Measurements from ENCODE around the gene CNKSR3.

Gene CNKSR3

DNA sequence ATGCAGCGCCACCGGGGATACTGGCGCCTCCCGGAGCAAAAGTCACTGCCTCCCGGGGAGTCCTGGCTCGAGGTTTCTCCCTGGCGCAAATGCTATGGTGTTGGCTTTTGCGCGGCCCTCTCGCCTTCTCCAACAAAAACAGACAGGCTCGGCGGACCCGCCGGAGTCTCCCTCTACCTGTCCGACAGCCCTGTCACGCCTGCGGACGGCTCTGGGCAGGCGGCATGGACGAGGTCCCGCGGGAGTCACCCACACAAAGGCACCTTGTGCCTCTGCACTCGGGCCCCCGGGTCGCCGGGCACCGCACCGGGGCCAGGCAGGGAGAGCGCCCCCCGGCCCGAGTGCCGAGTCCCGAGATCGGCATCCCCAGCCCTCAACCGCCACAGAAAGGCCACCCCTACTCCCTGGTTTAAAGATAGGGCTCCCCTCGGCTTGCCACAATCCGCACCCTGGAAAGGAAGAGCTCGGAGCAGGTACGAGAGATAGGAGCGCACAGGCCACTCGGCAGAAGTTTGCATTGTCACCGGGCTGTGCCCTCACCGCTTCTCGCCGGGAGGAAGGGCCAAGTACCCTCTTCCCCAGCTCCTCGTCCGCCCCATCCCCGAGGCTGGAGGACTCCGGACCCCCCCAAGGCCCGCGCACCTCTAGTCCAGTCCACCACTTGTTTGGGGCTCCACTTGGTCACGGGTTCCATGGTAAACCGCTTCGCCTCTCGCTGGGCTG, 903 bp downstream of the CNKSR3 start:
- H3K27ac ChIP-seq: no peak overlapping the region
- H3K4me3 ChIP-seq: peak overlapping the region; percentile 93
- no peaks in the 10 kb centered on the region for H3K9me3 ChIP-seq (ENCODE audit: low read depth, low read length)
- H3K9ac ChIP-seq (ENCODE audit: insufficient read length): peak overlapping the region; percentile 75
- H3K36me3 ChIP-seq (ENCODE audit: insufficient read depth, low read length): no peaks in the 10 kb centered on the region
- no peak for TF ChIP-seq POLR2AphosphoS5 (IDR thresholded peaks at IDR 0.05; ENCODE audit: borderline replicate concordance, low read depth, low read length)
- TF ChIP-seq EZH2 (IDR thresholded peaks at IDR 0.05): no peak
- TF ChIP-seq FOXP2 (optimal IDR thresholded peaks at IDR 0.05; ENCODE audit: control extremely low read depth, extremely low read length, insufficient read depth): no peak
- no peak for DNase-seq (ENCODE audit: low read depth, low spot score)

DNA sequence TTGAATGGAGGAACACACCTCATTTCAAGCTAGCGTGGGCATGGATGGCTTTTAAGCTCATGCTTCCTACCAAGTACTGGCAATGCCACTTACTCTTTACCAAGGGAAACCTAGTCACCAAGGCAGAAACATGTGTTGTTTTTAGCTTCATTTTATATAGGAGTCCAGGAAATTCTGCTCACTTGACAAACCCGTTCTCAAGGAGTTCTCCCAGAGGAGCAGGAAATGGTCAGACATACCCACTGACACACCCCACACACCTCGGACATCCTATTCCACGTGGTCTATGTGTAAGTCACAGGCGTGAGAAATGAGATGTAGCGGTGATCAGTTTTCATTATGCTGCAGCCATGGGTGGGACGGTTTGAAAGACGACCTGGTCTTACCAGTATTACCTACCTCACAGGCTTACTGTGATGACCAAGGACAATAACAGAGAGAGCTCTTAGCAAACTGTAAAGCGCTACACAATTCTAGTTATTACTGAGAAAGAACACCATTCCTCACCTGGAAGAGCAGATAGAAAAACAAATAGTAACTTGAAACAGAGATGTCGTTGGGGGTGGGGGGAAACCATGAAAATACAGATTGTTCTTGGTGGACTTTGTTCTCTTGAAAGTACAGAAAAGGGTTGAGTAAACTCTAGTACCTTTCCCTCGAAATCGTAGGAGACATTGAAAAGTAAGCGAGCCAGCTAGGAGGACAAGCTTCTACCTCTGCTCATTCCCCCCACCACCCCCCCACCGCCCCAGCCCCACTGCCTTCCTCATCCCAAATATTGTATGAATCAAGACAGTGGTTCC, 1.7 kb downstream of the CNKSR3 start:
- Histone ChIP-seq H3K4me3 (peak overlapping the region; percentile 93), H3K27ac (no peak overlapping the region), H3K36me3 (ENCODE audit: insufficient read depth, low read length) (no peaks in the 10 kb centered on the region), H3K9me3 (ENCODE audit: low read depth, low read length) (no peaks in the 10 kb centered on the region), H3K9ac (ENCODE audit: insufficient read length) (no peak overlapping the region)
- no peak for TF ChIP-seq FOXP2 (optimal IDR thresholded peaks at IDR 0.05; ENCODE audit: control extremely low read depth, extremely low read length, insufficient read depth)
- no peak for TF ChIP-seq POLR2AphosphoS5 (IDR thresholded peaks at IDR 0.05; ENCODE audit: borderline replicate concordance, low read depth, low read length)
- no peak for TF ChIP-seq EZH2 (IDR thresholded peaks at IDR 0.05)
- no peak for DNase-seq (ENCODE audit: low read depth, low spot score)

DNA sequence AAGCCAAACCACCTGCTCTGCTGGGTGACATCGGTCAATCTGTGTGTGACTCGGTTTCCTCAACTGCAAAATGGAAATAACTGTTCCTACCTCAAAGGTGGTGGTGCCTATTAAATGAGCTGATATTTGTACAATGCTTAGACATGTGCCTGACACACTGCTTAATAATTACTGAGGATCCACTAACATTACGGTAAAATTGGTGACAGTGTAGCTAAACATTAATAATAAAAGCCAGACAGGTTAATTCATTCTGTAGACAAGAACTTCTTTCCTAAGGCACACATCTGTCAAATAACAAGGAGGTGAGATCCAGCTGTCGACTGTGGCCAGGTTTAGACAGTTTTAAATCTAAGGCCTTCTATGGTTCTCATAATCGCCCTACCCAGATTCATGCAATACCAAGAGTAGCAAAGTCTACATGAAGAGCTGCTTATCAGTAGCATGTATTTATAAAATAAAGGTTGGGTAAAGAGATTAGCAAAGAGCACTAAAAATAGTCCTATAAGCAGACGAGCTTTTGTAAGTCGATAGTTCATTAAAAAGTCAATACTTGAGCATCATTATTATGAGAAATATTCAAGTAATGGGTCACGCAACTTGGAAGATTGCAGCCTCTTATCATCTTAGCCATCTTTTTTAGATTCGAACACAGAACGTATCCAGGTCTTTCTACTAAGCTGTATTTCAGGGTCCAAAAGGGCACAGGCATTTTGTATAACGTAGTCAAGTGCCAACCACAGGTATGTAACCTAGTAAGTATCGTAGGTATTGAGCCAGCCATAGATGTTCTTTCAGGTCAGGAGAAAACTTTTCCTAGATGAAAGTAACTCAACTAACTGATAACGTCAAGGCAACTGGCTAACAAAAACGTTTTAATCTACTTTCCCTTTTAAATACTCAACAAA, 3.2 kb downstream of the CNKSR3 start:
- TF ChIP-seq POLR2AphosphoS5 (IDR thresholded peaks at IDR 0.05; ENCODE audit: borderline replicate concordance, low read depth, low read length): no peak
- TF ChIP-seq FOXP2 (optimal IDR thresholded peaks at IDR 0.05; ENCODE audit: control extremely low read depth, extremely low read length, insufficient read depth): no peak
- no peak for TF ChIP-seq EZH2 (IDR thresholded peaks at IDR 0.05)

DNA sequence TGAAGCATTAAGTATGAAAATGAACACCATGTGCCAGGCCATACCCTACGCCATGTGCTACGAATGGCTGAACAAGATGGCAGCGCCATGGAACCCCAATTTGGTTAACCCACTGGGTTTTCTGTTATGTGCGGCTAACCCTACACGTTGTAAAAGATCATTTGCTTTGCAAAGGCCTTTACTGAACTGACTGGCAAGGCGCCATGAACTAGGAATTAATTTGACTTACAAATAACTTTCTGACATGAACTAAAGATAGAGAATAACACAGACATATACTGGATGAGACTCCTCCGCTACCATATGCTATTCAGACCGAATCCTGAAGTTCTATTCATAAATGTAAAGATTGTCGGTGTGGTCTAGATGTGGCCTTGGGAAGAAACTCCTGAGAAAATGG, 3.9 kb downstream of the CNKSR3 start:
- Histone ChIP-seq H3K27ac (no peak overlapping the region), H3K9me3 (ENCODE audit: low read depth, low read length) (no peaks in the 10 kb centered on the region), H3K36me3 (ENCODE audit: insufficient read depth, low read length) (no peaks in the 10 kb centered on the region), H3K4me3 (no peak overlapping the region), H3K9ac (ENCODE audit: insufficient read length) (no peak overlapping the region)
- DNase-seq (ENCODE audit: low read depth, low spot score): no peak
- TF ChIP-seq POLR2AphosphoS5 (IDR thresholded peaks at IDR 0.05; ENCODE audit: borderline replicate concordance, low read depth, low read length) (no peak), EZH2 (IDR thresholded peaks at IDR 0.05) (no peak), FOXP2 (optimal IDR thresholded peaks at IDR 0.05; ENCODE audit: control extremely low read depth, extremely low read length, insufficient read depth) (no peak)

More for the DNA sequence above, 3.2 kb downstream of the CNKSR3 start:
- Histone ChIP-seq H3K9me3 (ENCODE audit: low read depth, low read length) (no peaks in the 10 kb centered on the region), H3K27ac (no peak overlapping the region), H3K4me3 (no peak overlapping the region), H3K36me3 (ENCODE audit: insufficient read depth, low read length) (no peaks in the 10 kb centered on the region), H3K9ac (ENCODE audit: insufficient read length) (no peak overlapping the region)
- no peak for DNase-seq (ENCODE audit: low read depth, low spot score)

DNA sequence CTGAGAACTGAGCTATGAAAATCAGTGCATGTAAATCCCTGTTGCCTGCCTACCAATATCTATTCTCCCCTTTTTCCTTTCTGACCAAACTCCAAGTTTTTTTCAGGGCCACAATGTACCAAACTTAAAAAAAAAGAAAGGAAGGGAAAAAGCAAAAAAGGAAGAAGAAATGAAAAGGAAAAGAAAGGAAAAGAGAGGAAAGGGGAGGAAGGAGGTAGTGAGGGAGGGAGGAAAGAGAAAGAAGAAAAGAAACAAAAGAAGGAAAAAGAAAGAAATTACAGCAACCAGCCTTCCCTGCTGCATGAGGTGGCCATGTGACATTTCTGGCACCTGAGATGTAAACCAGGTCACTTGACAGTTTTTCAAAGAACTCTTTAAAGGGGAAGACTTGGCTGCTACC, 4.4 kb downstream of the CNKSR3 start:
- no peaks in the 10 kb centered on the region for H3K9me3 ChIP-seq (ENCODE audit: low read depth, low read length)
- no peak overlapping the region for H3K9ac ChIP-seq (ENCODE audit: insufficient read length)
- no peak overlapping the region for H3K27ac ChIP-seq
- H3K36me3 ChIP-seq (ENCODE audit: insufficient read depth, low read length): no peaks in the 10 kb centered on the region
- DNase-seq (ENCODE audit: low read depth, low spot score): no peak
- no peak overlapping the region for H3K4me3 ChIP-seq
- TF ChIP-seq POLR2AphosphoS5 (IDR thresholded peaks at IDR 0.05; ENCODE audit: borderline replicate concordance, low read depth, low read length) (no peak), EZH2 (IDR thresholded peaks at IDR 0.05) (no peak), FOXP2 (optimal IDR thresholded peaks at IDR 0.05; ENCODE audit: control extremely low read depth, extremely low read length, insufficient read depth) (no peak)

DNA sequence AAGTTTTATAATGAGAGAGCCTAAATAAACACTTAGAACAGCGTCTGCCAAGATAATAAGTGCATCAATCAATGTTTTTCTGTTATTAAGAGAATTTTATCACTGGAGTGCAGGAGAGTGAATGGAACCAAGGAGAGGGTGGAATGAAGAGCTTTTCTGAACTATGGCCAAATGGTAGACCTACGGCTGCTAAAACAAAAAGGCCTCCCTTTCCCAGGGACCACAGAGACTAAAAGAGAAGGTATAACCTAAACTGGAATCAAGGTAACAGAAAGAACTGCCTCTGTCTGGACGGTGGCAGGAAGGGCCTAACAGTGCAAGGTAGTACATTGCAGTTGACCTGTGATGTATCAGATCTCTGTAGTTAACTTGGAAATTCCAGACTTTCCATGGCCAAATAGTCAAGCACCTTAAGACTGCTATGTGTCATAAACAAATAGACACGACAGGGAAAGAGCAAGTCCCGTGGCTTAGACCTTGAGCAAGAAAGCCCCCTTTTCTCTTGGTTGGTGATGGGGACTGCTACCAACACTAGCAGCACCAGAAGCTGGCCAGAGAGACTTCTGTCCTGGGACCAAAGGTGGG, 5.5 kb downstream of the CNKSR3 start:
- no peak for DNase-seq (ENCODE audit: low read depth, low spot score)
- TF ChIP-seq POLR2AphosphoS5 (IDR thresholded peaks at IDR 0.05; ENCODE audit: borderline replicate concordance, low read depth, low read length) (no peak), EZH2 (IDR thresholded peaks at IDR 0.05) (no peak), FOXP2 (optimal IDR thresholded peaks at IDR 0.05; ENCODE audit: control extremely low read depth, extremely low read length, insufficient read depth) (no peak)
- no peak overlapping the region for H3K4me3 ChIP-seq
- no peak overlapping the region for H3K9ac ChIP-seq (ENCODE audit: insufficient read length)
- no peak overlapping the region for H3K27ac ChIP-seq
- no peaks in the 10 kb centered on the region for H3K36me3 ChIP-seq (ENCODE audit: insufficient read depth, low read length)
- no peaks in the 10 kb centered on the region for H3K9me3 ChIP-seq (ENCODE audit: low read depth, low read length)

DNA sequence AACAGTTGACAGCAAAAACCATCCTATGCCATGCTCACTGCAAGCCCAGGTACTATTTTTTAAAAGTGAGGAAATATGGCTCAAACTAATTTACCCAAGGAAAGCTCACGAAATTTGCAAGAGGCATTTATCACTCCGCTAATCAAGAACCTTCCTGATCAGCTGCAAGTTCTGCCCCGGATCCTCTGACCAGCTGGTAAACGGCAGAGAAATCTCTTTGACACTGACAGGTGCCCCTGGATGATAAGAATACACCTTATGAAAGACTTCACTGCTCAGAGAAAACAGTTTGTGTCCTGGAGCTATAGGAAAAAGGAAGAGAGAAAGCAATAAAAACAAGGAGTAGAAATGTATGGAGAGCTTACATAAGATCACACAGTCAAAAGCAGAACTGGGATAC, 6.4 kb downstream of the CNKSR3 start:
- no peak for DNase-seq (ENCODE audit: low read depth, low spot score)
- TF ChIP-seq EZH2 (IDR thresholded peaks at IDR 0.05) (no peak), POLR2AphosphoS5 (IDR thresholded peaks at IDR 0.05; ENCODE audit: borderline replicate concordance, low read depth, low read length) (no peak), FOXP2 (optimal IDR thresholded peaks at IDR 0.05; ENCODE audit: control extremely low read depth, extremely low read length, insufficient read depth) (no peak)
- H3K36me3 ChIP-seq (ENCODE audit: insufficient read depth, low read length): no peaks in the 10 kb centered on the region

More for the DNA sequence above, 6.4 kb downstream of the CNKSR3 start:
- Histone ChIP-seq H3K27ac (no peak overlapping the region), H3K9ac (ENCODE audit: insufficient read length) (no peak overlapping the region), H3K9me3 (ENCODE audit: low read depth, low read length) (no peaks in the 10 kb centered on the region), H3K4me3 (no peak overlapping the region)
